Mononuclear cell (primary cell): ENCODE data around the gene SYAP1. TPM values are rescaled to one million over a fixed set of nuclear protein-coding genes. Genes with fewer than 3 reads are reported as not detected.

Source experiments
- H3K27me3 ChIP-seq: 2 replicates; pipeline ENCODE4 v1.6.0; 2011; ENCODE audit warnings: low read length, control low read depth; ENCODE audit not compliant: insufficient read depth
- H3K4me1 ChIP-seq: 2 replicates; pipeline ENCODE4 v1.5.1; 2011; ENCODE audit warnings: mild to moderate bottlenecking, low read length, control low read depth; ENCODE audit not compliant: insufficient read depth
- H3K4me3 ChIP-seq: 2 replicates; pipeline ENCODE4 v1.5.1; 2011; ENCODE audit warnings: mild to moderate bottlenecking, low read length, moderate library complexity
- H3K9me3 ChIP-seq: 2 replicates; pipeline ENCODE4 v1.5.1; 2011; ENCODE audit warnings: low read depth, mild to moderate bottlenecking, control low read depth, low read length
- total RNA-seq: library from RNA; depleted of rRNA; stranded (reverse); fragments of >200 nt; gene quantifications from one replicate; pipeline ENCODE4 v1.2.3, GENCODE V29; 2012

Gene SYAP1, protein sequence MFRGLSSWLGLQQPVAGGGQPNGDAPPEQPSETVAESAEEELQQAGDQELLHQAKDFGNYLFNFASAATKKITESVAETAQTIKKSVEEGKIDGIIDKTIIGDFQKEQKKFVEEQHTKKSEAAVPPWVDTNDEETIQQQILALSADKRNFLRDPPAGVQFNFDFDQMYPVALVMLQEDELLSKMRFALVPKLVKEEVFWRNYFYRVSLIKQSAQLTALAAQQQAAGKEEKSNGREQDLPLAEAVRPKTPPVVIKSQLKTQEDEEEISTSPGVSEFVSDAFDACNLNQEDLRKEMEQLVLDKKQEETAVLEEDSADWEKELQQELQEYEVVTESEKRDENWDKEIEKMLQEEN
- 43.0 TPM for total RNA-seq

- Histone ChIP-seq H3K4me3 (peak within 1 kb of the TSS; percentile 62), H3K4me1 (peaks cover 10% of the 10 kb centered on the region), H3K9me3 (no peaks in the 10 kb centered on the region), H3K27me3 (no peaks in the 10 kb centered on the region)
Observed at GRCh38 chrX:16719334-16720084, at the start of gene SYAP1. SYAP1 (plus strand) TSS chrX:16719612; CDS start chrX:16719725, 113 bp downstream.

- Histone ChIP-seq H3K4me3 (no peak overlapping the region), H3K9me3 (no peaks in the 10 kb centered on the region), H3K27me3 (no peaks in the 10 kb centered on the region), H3K4me1 (no peaks in the 10 kb centered on the region)
Observed at GRCh38 chrX:16671005-16671404, 48.4 kb upstream of the SYAP1 start.

DNA sequence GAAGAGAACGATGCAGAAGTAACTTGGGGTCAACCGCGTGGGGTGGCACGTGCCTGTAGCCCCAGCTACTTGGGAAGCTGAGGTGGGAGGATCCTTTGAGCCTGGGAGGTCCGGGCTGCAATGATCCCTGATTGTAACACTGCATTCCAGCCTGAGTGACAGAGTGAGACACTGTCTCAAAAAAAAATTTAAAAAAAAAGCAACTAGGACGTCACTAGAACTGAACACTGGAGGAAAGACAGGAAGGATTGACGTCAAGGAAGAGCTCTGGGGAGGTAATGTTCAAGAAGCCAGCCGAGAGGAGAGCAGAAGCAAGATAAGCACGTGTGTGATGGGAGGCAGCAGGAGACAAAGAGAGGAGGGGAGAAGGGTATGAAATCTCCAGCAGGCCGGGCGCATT is 40.7 kb upstream of the SYAP1 start:
- H3K27me3 ChIP-seq = no peaks in the 10 kb centered on the region
- no peak overlapping the region for H3K4me3 ChIP-seq
- no peaks in the 10 kb centered on the region for H3K9me3 ChIP-seq
- H3K4me1 ChIP-seq = no peaks in the 10 kb centered on the region

GRCh38 chrX:16683007-16683664 is 36.3 kb upstream of the SYAP1 start:
- no peak overlapping the region for H3K4me3 ChIP-seq
- H3K4me1 ChIP-seq = no peaks in the 10 kb centered on the region
- H3K27me3 ChIP-seq = no peaks in the 10 kb centered on the region
- no peaks in the 10 kb centered on the region for H3K9me3 ChIP-seq

- H3K9me3 ChIP-seq = no peaks in the 10 kb centered on the region
- H3K27me3 ChIP-seq = no peaks in the 10 kb centered on the region
- H3K4me1 ChIP-seq = no peaks in the 10 kb centered on the region
- no peak overlapping the region for H3K4me3 ChIP-seq
Observed at GRCh38 chrX:16687514-16687913, 31.9 kb upstream of the SYAP1 start.

DNA sequence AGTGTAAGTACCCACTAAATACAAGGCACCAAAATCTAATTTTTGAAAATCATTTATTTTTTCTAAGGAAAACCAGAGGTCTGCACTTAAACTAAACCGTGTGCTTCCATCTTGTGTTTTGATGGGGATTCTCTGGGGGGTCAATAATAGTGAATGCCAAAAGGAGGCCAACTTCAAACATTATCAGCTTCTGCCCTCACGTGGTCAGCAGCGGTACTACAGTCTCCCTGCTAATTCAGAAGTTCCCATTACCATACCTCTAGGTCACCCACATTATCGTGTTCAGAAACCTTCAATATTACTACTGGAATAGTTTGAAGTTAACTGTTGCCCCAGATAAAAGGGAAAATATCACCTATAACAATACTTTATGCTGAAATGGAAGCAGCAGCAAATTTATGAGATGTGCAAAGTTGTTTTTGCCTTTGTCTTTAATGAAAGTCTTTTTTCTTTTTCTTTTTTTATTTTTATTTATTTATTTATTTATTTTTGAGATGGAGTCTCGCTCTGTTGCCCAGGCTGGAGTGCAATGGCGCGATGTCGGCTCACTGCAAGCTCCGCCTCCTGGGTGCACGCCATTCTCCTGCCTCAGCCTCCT is 24.2 kb upstream of the SYAP1 start:
- Histone ChIP-seq H3K4me1 (no peaks in the 10 kb centered on the region), H3K9me3 (no peaks in the 10 kb centered on the region), H3K27me3 (no peaks in the 10 kb centered on the region), H3K4me3 (no peak overlapping the region)

DNA sequence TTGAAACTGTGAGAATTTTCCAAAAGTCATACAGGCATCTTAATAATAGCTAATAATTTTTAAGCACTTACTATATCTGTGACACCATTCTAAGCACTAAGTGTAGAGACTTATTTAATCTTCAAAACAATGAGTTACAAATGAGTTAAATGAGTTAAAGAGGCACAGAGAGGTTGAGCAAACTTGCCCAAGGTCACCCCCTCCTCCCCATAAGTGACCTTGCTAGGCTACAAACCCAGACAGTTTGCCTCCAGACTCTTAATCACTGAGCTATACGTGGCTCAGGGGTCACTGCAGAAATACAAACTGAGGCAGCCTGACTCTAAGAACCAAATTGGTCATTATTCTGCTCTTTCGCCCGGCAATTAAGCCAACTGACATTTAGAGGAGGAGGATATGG is 22.5 kb upstream of the SYAP1 start:
- no peaks in the 10 kb centered on the region for H3K4me1 ChIP-seq
- H3K27me3 ChIP-seq = no peaks in the 10 kb centered on the region
- H3K4me3 ChIP-seq = no peak overlapping the region
- no peaks in the 10 kb centered on the region for H3K9me3 ChIP-seq

DNA sequence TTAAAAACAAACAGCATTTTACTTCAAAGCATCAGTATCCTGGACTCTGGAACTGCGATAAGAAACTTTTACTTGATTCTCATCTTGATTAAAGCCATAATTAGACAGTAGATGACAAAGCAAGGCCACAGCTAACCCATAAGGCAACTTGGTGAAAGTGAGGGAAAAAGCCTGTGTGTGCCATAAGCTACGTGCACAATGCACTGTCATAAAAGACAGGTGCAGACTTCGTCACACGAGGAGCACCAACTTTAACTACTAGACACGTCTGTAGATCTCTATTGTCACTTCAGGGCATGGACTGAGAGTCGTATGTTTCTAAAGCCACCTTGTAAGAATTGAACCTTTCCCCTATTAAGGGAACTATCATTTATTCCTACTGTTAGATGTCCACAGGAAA is 20.0 kb upstream of the SYAP1 start:
- Histone ChIP-seq H3K9me3 (no peaks in the 10 kb centered on the region), H3K27me3 (no peaks in the 10 kb centered on the region), H3K4me1 (no peaks in the 10 kb centered on the region)

GRCh38 chrX:16700734-16701133 is 18.7 kb upstream of the SYAP1 start:
- Histone ChIP-seq H3K9me3 (no peaks in the 10 kb centered on the region), H3K4me3 (no peak overlapping the region), H3K4me1 (no peaks in the 10 kb centered on the region), H3K27me3 (no peaks in the 10 kb centered on the region)

More for the DNA sequence above, 20.0 kb upstream of the SYAP1 start:
- no peak overlapping the region for H3K4me3 ChIP-seq

DNA sequence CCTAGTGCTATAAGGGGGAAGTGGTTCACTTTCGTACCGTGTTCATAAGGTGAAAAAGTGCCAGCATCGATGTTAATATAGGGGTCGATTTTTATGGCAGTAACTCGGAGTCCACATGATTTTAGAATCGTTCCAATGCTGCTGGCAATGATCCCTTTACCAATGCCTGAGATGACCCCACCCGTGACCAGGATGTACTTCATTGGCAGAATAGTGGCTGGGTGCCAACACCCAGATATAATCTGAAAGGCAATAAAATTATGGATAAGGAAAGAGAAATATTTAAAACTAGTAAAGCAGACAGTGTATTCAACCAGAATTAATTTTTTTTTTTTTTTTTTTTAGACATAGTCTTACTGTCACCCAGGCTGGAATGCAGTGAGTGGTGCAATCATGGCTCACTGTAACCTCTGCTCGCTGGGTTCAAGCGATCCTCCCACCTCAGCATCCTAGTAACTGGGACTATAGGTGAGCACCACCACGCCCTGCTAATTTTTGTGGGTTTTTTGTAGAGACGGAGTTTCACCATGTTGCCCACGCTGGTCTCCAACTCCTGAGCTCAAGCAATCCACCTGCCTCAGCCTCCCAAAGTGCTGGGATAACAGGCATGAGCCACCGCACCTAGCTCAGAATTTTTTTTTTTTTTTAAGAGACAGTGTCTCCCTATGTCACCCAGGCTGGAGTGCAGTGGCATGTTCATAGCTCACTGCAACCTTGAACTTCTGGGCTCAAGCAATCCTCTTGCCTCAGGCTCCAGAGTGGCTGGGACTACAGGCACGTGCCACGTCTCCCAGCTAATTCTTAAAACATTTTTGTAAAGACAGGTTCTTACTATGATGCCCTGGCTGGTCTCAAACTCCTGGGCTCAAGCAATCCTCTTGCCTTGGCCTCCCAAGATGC is 16.5 kb upstream of the SYAP1 start:
- Histone ChIP-seq H3K9me3 (no peaks in the 10 kb centered on the region), H3K4me1 (no peaks in the 10 kb centered on the region), H3K27me3 (no peaks in the 10 kb centered on the region), H3K4me3 (no peak overlapping the region)

DNA sequence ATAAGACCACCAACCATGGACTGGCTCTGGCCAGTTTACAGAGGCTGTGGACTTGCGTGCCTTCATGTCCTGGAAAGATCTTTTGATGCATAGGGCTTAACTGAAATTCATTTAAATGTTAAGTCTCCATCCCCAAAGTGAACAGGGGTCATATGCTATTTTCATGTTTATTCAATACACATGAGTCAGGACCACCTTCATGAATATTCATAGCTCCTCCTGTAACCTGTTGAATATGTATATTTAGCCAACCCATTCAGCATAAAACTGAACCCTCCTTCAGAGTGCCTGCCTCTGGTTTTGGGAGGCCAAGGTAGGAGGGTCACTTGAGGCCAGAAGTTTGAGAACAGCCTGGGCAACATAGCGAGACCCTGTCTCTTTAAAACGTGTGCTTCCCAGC is 14.0 kb upstream of the SYAP1 start:
- H3K27me3 ChIP-seq = no peaks in the 10 kb centered on the region

GRCh38 chrX:16708016-16708415 is 11.4 kb upstream of the SYAP1 start:
- no peak overlapping the region for H3K4me3 ChIP-seq
- peaks cover 4% of the 10 kb centered on the region for H3K4me1 ChIP-seq
- no peaks in the 10 kb centered on the region for H3K9me3 ChIP-seq
- no peaks in the 10 kb centered on the region for H3K27me3 ChIP-seq

More for the DNA sequence above, 14.0 kb upstream of the SYAP1 start:
- no peak overlapping the region for H3K4me3 ChIP-seq
- H3K9me3 ChIP-seq = no peaks in the 10 kb centered on the region
- H3K4me1 ChIP-seq = no peaks in the 10 kb centered on the region

- Histone ChIP-seq H3K9me3 (no peaks in the 10 kb centered on the region), H3K4me1 (peaks cover 4% of the 10 kb centered on the region), H3K4me3 (peak overlapping the region; percentile 51), H3K27me3 (no peaks in the 10 kb centered on the region)
Observed at GRCh38 chrX:16711219-16711811, 8.1 kb upstream of the SYAP1 start.
